Measurements from ENCODE around the gene HOXC10. TPM values are rescaled to one million over a fixed set of nuclear protein-coding genes. Genes with fewer than 3 reads are reported as not detected.

HOXC10 gene
- total and polyA plus RNA-seq, 3 donors from 2014 or later = 1.4 to 4.3 (median 2.6) TPM

GRCh38 chr12:53976823-53977595 lies 7.9 kb upstream of the HOXC10 start:
- 53% methylated on average over 9 of the region's 9 CpGs for WGBS, 2 donors
- Histone ChIP-seq H3K9me3 (no peaks in the 10 kb centered on the region), H3K36me3 (ENCODE audit: low read depth, missing control alignments) (no peaks in the 10 kb centered on the region), H3K4me3 (no peak overlapping the region), H3K27ac (no peak overlapping the region), H3K4me1 (peaks cover 12% of the 10 kb centered on the region), H3K27me3 (peaks cover 10% of the 10 kb centered on the region)
- intact Hi-C loops (cut with DNase I; ENCODE audit: low total_unique reads) = no loop called here
- DNase-seq = no peak
- no peak for TF ChIP-seq POLR2A (IDR thresholded peaks at IDR 0.05)
- no peak for TF ChIP-seq CTCF (IDR thresholded peaks at IDR 0.05)

- no peak for TF ChIP-seq POLR2A (IDR thresholded peaks at IDR 0.05)
- TF ChIP-seq CTCF (IDR thresholded peaks at IDR 0.05) = no peak
- peaks cover 10% of the 10 kb centered on the region for H3K27me3 ChIP-seq
- no peak overlapping the region for H3K4me3 ChIP-seq
- DNase-seq = no peak
- H3K36me3 ChIP-seq (ENCODE audit: low read depth, missing control alignments) = no peaks in the 10 kb centered on the region
- intact Hi-C loops (cut with DNase I; ENCODE audit: low total_unique reads) = no loop called here
- H3K9me3 ChIP-seq = no peaks in the 10 kb centered on the region
- no peak overlapping the region for H3K27ac ChIP-seq
- peaks cover 12% of the 10 kb centered on the region for H3K4me1 ChIP-seq
- 17 to 28% methylated on average over 11 of the region's 11 CpGs for WGBS, 2 donors
These were observed 7.1 kb upstream of the HOXC10 start for GRCh38 chr12:53977596-53978445.

DNA sequence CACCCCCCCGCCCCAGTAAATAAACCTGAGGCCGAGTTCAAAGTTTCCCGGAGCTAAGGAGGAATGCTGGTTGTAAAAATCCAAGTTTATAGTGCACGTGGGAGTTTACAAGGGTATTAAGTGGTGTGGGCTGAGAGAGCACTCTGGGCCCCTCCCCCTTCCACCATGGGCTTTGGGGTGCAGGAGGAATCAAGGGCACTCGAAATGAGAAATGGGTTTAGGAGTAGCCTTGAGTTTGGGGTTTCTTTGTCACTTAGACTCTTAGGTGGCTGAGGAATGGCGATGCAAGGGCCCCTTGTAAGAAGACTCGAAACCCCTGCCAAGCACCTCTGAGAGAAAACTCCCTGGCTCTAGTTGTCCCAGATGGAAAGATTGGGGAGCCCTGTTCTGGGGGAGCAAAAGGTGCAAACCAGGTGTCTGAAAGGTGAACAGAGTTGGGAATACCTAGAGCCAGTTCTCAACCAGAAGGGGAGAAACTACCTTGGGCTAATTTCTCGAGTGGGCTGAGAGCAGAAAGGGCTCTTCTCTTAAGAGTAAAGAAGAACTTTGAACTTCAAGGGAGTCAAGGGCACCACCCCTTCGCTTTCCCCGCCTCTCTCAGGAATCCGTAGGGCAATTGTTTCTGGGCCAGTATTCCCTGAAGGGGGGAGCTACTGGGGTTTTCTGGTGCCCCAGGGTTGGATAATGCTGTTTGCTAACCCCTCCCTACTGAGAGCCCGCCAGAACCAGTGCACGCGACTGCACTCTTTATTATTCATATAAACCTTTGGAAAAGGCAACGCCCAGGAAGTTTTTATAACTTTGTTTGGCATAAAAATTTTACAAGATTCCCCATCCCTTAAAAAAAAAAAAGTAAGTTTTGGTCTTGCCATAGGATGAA lies 6.2 kb upstream of the HOXC10 start:
- intact Hi-C loops (cut with DNase I; ENCODE audit: low total_unique reads) = no loop called here
- H3K4me1 ChIP-seq = peaks cover 12% of the 10 kb centered on the region
- no peak for DNase-seq
- no peaks in the 10 kb centered on the region for H3K36me3 ChIP-seq (ENCODE audit: low read depth, missing control alignments)
- no peak overlapping the region for H3K4me3 ChIP-seq
- H3K9me3 ChIP-seq = no peaks in the 10 kb centered on the region
- TF ChIP-seq POLR2A (IDR thresholded peaks at IDR 0.05) = no peak
- TF ChIP-seq CTCF (IDR thresholded peaks at IDR 0.05) = no peak
- no peak overlapping the region for H3K27ac ChIP-seq
- H3K27me3 ChIP-seq = peaks cover 10% of the 10 kb centered on the region
- 47 to 53% methylated on average over 14 to 15 of the region's 15 CpGs for WGBS, 2 donors

DNA sequence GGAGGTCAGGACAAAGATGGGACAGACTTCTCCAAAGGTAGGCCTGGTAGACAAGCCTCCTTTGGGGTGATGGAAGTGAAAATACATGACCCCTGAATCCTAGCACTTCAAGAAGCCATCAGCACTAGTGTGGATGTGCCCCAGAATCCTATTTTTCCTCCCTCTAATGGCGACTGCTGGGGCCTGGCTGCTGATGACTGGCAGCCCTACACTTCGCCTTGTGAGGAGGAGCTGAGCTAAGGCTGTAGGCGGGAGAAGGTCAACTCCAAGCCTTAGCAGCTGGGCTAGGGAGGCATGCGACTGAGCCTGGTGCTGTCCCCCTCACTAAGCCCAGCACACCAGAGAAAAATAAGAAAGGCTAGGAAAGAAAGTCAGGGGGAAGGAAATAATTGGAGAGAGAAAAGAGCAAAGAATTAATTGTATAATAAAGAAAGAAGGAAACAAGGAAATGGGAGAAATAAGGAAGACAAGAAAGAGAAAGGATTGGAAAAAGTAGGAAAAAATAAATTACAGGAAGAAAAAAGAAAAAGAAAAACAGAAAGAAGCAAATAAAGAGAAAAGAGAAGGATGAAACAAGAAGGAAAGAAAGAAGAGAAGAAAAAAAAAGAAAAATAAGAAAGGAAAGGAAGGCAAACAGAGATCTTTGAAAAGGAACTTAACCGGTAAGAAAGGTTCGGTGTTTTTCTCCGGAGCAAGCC lies 4.7 kb upstream of the HOXC10 start:
- intact Hi-C loops (cut with DNase I; ENCODE audit: low total_unique reads) = loop anchor here (10.0 kb wide), 1 partner anchor 205 kb away; no protein-coding TSS in a partner anchor
- no peaks in the 10 kb centered on the region for H3K9me3 ChIP-seq
- H3K27ac ChIP-seq = no peak overlapping the region
- TF ChIP-seq POLR2A (IDR thresholded peaks at IDR 0.05) (no peak), CTCF (IDR thresholded peaks at IDR 0.05) (no peak)
- no peaks in the 10 kb centered on the region for H3K36me3 ChIP-seq (ENCODE audit: low read depth, missing control alignments)
- H3K4me3 ChIP-seq = no peak overlapping the region
- peaks cover 9% of the 10 kb centered on the region for H3K4me1 ChIP-seq
- WGBS, 2 donors = 68 to 74% methylated on average over 6 to 7 of the region's 7 CpGs
- no peak for DNase-seq
- H3K27me3 ChIP-seq = peaks cover 4% of the 10 kb centered on the region
